DND-41 (cell line): Measurements from ENCODE around the gene ENDOD1.

Experiments
- CTCF ChIP-seq: IDR thresholded peaks from 2 replicates; pipeline ENCODE4 v1.5.1; 2012; ENCODE audit warnings: borderline replicate concordance, low read length, moderate library complexity, mild to moderate bottlenecking; ENCODE audit not compliant: poor library complexity, severe bottlenecking; ENCODE audit errors: extremely low read depth
- EZH2 ChIP-seq: IDR thresholded peaks from 3 replicates; pipeline ENCODE4 v1.6.1; 2012; ENCODE audit warnings: borderline replicate concordance, low read depth, mild to moderate bottlenecking, moderate library complexity, low read length, inconsistent platforms; ENCODE audit not compliant: severe bottlenecking

DNA sequence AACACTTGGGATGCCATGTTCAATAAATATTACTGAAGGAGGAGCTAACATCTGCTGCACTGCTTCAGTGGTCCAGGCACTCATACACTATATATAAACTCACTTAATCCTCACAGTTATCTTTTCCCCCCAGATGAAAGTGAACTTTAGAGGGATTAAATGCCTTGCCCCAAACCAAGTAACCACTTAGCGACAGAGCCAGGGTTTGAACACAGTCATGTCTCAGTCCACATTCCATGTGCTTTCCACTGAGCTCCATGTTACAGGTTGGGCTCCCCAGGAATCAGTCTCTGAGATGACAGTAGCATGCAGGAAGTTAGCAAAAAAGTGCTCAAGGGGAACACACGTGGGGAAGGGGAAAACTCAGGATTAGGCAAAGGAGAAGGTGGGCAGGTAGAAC, 59.3 kb downstream of the ENDOD1 start:
- TF ChIP-seq EZH2 (no peak), CTCF (no peak)
